IMR-90 (cell line): ENCODE data around the gene PFN1.
A peak's percentile ranks its signal among the peaks of the same experiment; 100 is the strongest.

Experiments
- BHLHE40 ChIP-seq: fragments of 150-350 bp; IDR thresholded peaks from 2 replicates; pipeline ENCODE4 v1.6.1; 2016; ENCODE audit warnings: mild to moderate bottlenecking, low read depth, low read length
- CEBPB ChIP-seq: IDR thresholded peaks from 2 replicates; pipeline ENCODE4 v1.6.1; 2012; ENCODE audit warnings: low read depth, low read length, improper control_type of control experiment
- CTCF ChIP-seq: conservative IDR thresholded peaks from 2 replicates; pipeline ENCODE4 v1.5.1; 2012; ENCODE audit warnings: mild to moderate bottlenecking, low read depth, low read length, improper control_type of control experiment
- FOS ChIP-seq: fragments of 150-350 bp; IDR thresholded peaks from 2 replicates; pipeline ENCODE4 v1.6.1; 2016; ENCODE audit warnings: low read depth, low read length
- MAZ ChIP-seq: IDR thresholded peaks from 2 replicates; pipeline ENCODE4 v1.6.1; 2012; ENCODE audit warnings: low read depth, mild to moderate bottlenecking, low read length, improper control_type of control experiment, moderate library complexity, borderline replicate concordance
- POLR2A ChIP-seq: IDR thresholded peaks from 2 replicates; pipeline ENCODE4 v1.6.1; 2012; ENCODE audit warnings: mild to moderate bottlenecking, low read depth, low read length
- RAD21 ChIP-seq: IDR thresholded peaks from 2 replicates; pipeline ENCODE4 v1.6.1; 2012; ENCODE audit warnings: low read length, improper control_type of control experiment
- RCOR1 ChIP-seq: IDR thresholded peaks from 2 replicates; pipeline ENCODE4 v1.6.1; 2012; ENCODE audit warnings: mild to moderate bottlenecking, low read length, improper control_type of control experiment; ENCODE audit not compliant: insufficient replicate concordance

- TF ChIP-seq CTCF (peak; percentile 89), POLR2A (peak; percentile 45; the same call in 1 of the 2 replicates), FOS (no peak), RCOR1 (no peak), RAD21 (peak; percentile 84), CEBPB (peak; percentile 80), BHLHE40 (no peak; the same call in 1 of the 2 replicates), MAZ (no peak; the same call in 1 of the 2 replicates)
Observed at GRCh38 chr17:4908711-4909496, 39.4 kb downstream of the PFN1 start.
